HCT116 (cell line): Measurements from ENCODE around the gene NPM3. TPM values are rescaled to one million over a fixed set of nuclear protein-coding genes. Genes with fewer than 3 reads are reported as not detected.

ENCODE experiments used
- ATAC-seq: fragments of 200-7000 bp; cut with Tn5 transposase; 2 replicates; pipeline ENCODE4 v1.9.1; 2020; ENCODE audit warnings: mild to moderate bottlenecking, moderate library complexity
- BruUV-seq: library from RNA; stranded (reverse); fragments of 400-500 nt; replicated peaks from 2 replicates; lab custom pipeline; 2021; lab: Mats Ljungman, UMichigan
- CTCF ChIA-PET: fragments of 300-600 bp; sonication (Branson Sonifier 250); formaldehyde crosslinking; loops from one replicate; lab custom pipeline; 2021; ENCODE audit warnings: antibody characterized with exemption; lab: Charles Lee
- POLR2A ChIA-PET: fragments of 300-600, 350-600 bp; sonication (Branson Sonifier 250); formaldehyde crosslinking; loops from one replicate; lab custom pipeline; 2021; ENCODE audit warnings: antibody characterized with exemption; lab: Charles Lee
- RAD21 ChIA-PET, 2 experiments: fragments of 300-600 bp; sonication (Branson Sonifier 250); formaldehyde crosslinking; loops; one replicate each; lab custom pipeline; 2023; ENCODE audit warnings: low total read pairs in 2 of 2; ENCODE audit not compliant: uncharacterized antibody in 2 of 2, unreplicated experiment in 2 of 2, low non-redundant PET in 1 of 2; lab: Charles Lee
- DNase-seq: peaks from one replicate; pipeline ENCODE4 v3.0.0-alpha.2; 2010; ENCODE audit warnings: low read depth, low spot score
- H2AFZ ChIP-seq: fragments of 200-600 bp; shearing (Covaris generic), sonication (generic); 2 replicates; pipeline ENCODE4 v1.6.1; 2017; ENCODE audit warnings: low read depth, mixed run types, mixed read lengths, antibody characterized with exemption, low read length; ENCODE audit not compliant: poor library complexity, severe bottlenecking
- H3K27ac ChIP-seq: 2 replicates; pipeline ENCODE4 v1.5.1; 2012; ENCODE audit warnings: low read depth, low read length
- H3K27me3 ChIP-seq: fragments of 200-600 bp; sonication (generic); 2 replicates; pipeline ENCODE4 v1.6.1; 2016; ENCODE audit warnings: mixed run types, low read length, mixed read lengths; ENCODE audit not compliant: insufficient read depth
- H3K36me3 ChIP-seq, 2 experiments: fragments of 200-500 bp in 1 of 2; fragments of 200-600 bp in 1 of 2; sonication (Bioruptor generic) in 1 of 2; sonication (generic) in 1 of 2; 2 replicates each; pipeline versions ENCODE4 v1.5.1 to v1.6.1; 2014 to 2016; ENCODE audit warnings: low read length in 2 of 2, inconsistent platforms in 1 of 2, mixed read lengths in 1 of 2, mixed run types in 1 of 2; ENCODE audit not compliant: insufficient read depth in 2 of 2, control insufficient read depth in 1 of 2
- H3K4me1 ChIP-seq, 2 experiments: fragments of 200-600 bp in 1 of 2; sonication (generic) in 1 of 2; 2 replicates each; pipeline versions ENCODE4 v1.5.1 to v1.6.1; 2012 to 2017; ENCODE audit warnings: low read length in 2 of 2, inconsistent platforms in 1 of 2, mild to moderate bottlenecking in 1 of 2, mixed read lengths in 1 of 2, mixed run types in 1 of 2, moderate library complexity in 1 of 2; ENCODE audit not compliant: insufficient read depth in 2 of 2, control insufficient read depth in 1 of 2
- H3K4me2 ChIP-seq: fragments of 200-600 bp; sonication (generic); 2 replicates; pipeline ENCODE4 v1.6.1; 2017; ENCODE audit warnings: mixed run types, low read length, mixed read lengths
- H3K4me3 ChIP-seq, 2 experiments: fragments of 200-600 bp in 1 of 2; sonication (generic) in 1 of 2; replicated peaks in 1 of 2; 2 replicates each; pipeline ENCODE4 v1.5.1; 2011 to 2016; ENCODE audit warnings: low read length in 2 of 2, control low read depth in 1 of 2, low read depth in 1 of 2, mild to moderate bottlenecking in 1 of 2, mixed read lengths in 1 of 2, mixed run types in 1 of 2
- H3K79me2 ChIP-seq: fragments of 200-600 bp; sonication (generic); 2 replicates; pipeline ENCODE4 v1.6.1; 2017; ENCODE audit warnings: mild to moderate bottlenecking, mixed run types, low read length, moderate library complexity, mixed read lengths; ENCODE audit not compliant: insufficient read depth
- H3K9ac ChIP-seq: fragments of 200-600 bp; sonication (generic); 2 replicates; pipeline ENCODE4 v1.6.1; 2016; ENCODE audit warnings: low read length, mixed read lengths
- H3K9me2 ChIP-seq: fragments of 200-600 bp; sonication (generic), shearing (Covaris generic); 2 replicates; pipeline ENCODE4 v1.6.1; 2017; ENCODE audit warnings: mixed run types, mild to moderate bottlenecking, moderate library complexity; ENCODE audit not compliant: insufficient read depth
- H3K9me3 ChIP-seq, 2 experiments: fragments of 200-500 bp in 1 of 2; fragments of 200-600 bp in 1 of 2; sonication (Bioruptor generic) in 1 of 2; sonication (generic) in 1 of 2; 2 replicates each; pipeline ENCODE4 v1.6.1; 2014 to 2017; ENCODE audit warnings: low read length in 2 of 2, mixed read lengths in 2 of 2, inconsistent platforms in 1 of 2, low read depth in 1 of 2, mild to moderate bottlenecking in 1 of 2, mixed run types in 1 of 2, moderate library complexity in 1 of 2; ENCODE audit not compliant: control insufficient read depth in 1 of 2, insufficient read depth in 1 of 2
- H4K20me1 ChIP-seq: fragments of 200-600 bp; sonication (generic), shearing (Covaris generic); 2 replicates; pipeline ENCODE4 v1.6.1; 2017; ENCODE audit warnings: mixed run types, mild to moderate bottlenecking, moderate library complexity; ENCODE audit not compliant: insufficient read depth
- ATF3 ChIP-seq: IDR thresholded peaks from 2 replicates; pipeline ENCODE4 v1.6.1; 2012
- CBX3 ChIP-seq: IDR thresholded peaks from 2 replicates; pipeline ENCODE4 v1.6.1; 2012; ENCODE audit warnings: low read depth
- CEBPB ChIP-seq: IDR thresholded peaks from 2 replicates; pipeline ENCODE4 v1.6.1; 2012; ENCODE audit warnings: low read depth
- ELF1 ChIP-seq: IDR thresholded peaks from 2 replicates; pipeline ENCODE4 v1.6.1; 2012; ENCODE audit warnings: low read depth, borderline replicate concordance
- EZH2 ChIP-seq: fragments of 200-600 bp; sonication (generic); IDR thresholded peaks from 2 replicates; pipeline ENCODE4 v1.6.1; 2017; ENCODE audit warnings: antibody characterized with exemption, mixed run types
- EZH2phosphoT487 ChIP-seq: fragments of 200-600 bp; IDR thresholded peaks from 2 replicates; pipeline ENCODE4 v1.6.1; 2018; ENCODE audit warnings: antibody characterized with exemption, borderline replicate concordance
- FOSL1 ChIP-seq: IDR thresholded peaks from 2 replicates; pipeline ENCODE4 v1.6.1; 2012; ENCODE audit warnings: low read depth
- JUND ChIP-seq: IDR thresholded peaks from 2 replicates; pipeline ENCODE4 v1.6.1; 2012
- POLR2A ChIP-seq: IDR thresholded peaks from 2 replicates; pipeline ENCODE4 v1.7.0; 2011; ENCODE audit warnings: borderline replicate concordance; ENCODE audit not compliant: insufficient read depth, insufficient read length; ENCODE audit errors: extremely low read depth
- RAD21 ChIP-seq: IDR thresholded peaks from 2 replicates; pipeline ENCODE4 v1.6.1; 2012; ENCODE audit warnings: low read depth, mild to moderate bottlenecking
- SIN3A ChIP-seq: IDR thresholded peaks from 2 replicates; pipeline ENCODE4 v1.6.1; 2012; ENCODE audit warnings: low read depth
- SP1 ChIP-seq: IDR thresholded peaks from 2 replicates; pipeline ENCODE4 v1.6.1; 2012; ENCODE audit warnings: low read depth
- SRF ChIP-seq: IDR thresholded peaks from 2 replicates; pipeline ENCODE4 v1.6.1; 2012; ENCODE audit warnings: low read depth
- TCF7L2 ChIP-seq: IDR thresholded peaks from 2 replicates; pipeline ENCODE4 v1.7.0; 2011; ENCODE audit warnings: borderline replicate concordance, inconsistent platforms; ENCODE audit not compliant: insufficient read depth, insufficient read length; ENCODE audit errors: extremely low read depth
- ZFX ChIP-seq: fragments of 450-650 bp; IDR thresholded peaks from 2 replicates; pipeline ENCODE4 v1.6.1; 2017
- intact Hi-C: fragments of 100-400 bp; cut with micrococcal nuclease; formaldehyde crosslinking; loops from 2 replicates; pipeline ENCODE4 v1.10.0; 2022
- total RNA-seq: library from RNA; stranded (reverse); gene quantifications from one replicate; pipeline ENCODE4 v1.2.1, GENCODE V29; 2021; ENCODE audit not compliant: unreplicated experiment
- TF ChIP-seq, protein P1 (sequence below): IDR thresholded peaks from 2 replicates; pipeline ENCODE4 v1.6.1; 2012; ENCODE audit warnings: low read depth
- TF ChIP-seq, protein P2 (sequence below), 3 experiments: fragments of 200-600 bp in 1 of 3; sonication (generic) in 1 of 3; IDR thresholded peaks in 2 of 3; conservative IDR thresholded peaks in 1 of 3; 2 replicates each; pipeline ENCODE4 v1.5.1; 2012 to 2017; ENCODE audit warnings: low read depth in 2 of 3, low read length in 2 of 3, antibody characterized with exemption in 1 of 3, borderline replicate concordance in 1 of 3, control low read depth in 1 of 3, mild to moderate bottlenecking in 1 of 3, mixed read lengths in 1 of 3, mixed run types in 1 of 3, moderate library complexity in 1 of 3; ENCODE audit not compliant: insufficient read depth in 1 of 3
- TF ChIP-seq, protein P3 (sequence below): IDR thresholded peaks from 2 replicates; pipeline ENCODE4 v1.6.1; 2011; ENCODE audit warnings: mild to moderate bottlenecking, low read length, moderate library complexity; ENCODE audit not compliant: insufficient replicate concordance; ENCODE audit errors: extremely low read depth

Gene NPM3
- total RNA-seq, 1 experiment from 2014 or later, result 267 TPM

DNA sequence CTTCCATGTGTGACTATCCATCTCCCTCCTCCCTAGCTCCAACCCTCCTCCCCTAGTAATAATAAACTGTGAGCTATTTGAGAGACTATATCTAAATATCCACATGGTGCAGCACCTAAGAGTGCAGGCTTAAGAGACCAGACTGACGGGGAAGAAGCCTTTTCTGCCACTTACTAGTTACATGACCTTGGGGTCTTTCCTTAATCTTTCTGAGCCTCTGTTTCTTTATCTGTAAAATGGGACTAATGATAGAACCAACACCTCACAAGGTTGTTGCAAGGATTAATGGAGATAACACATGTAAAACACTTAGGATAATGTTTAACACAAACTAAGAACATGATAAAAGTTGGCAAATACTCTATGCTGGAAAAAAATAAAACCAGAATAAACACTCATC lies 51.1 kb downstream of the NPM3 start:
- ChIA-PET CTCF (no interaction called here), POLR2A (no interaction called here)
- no TSS peak for BruUV-seq

More for the DNA sequence above, 51.1 kb downstream of the NPM3 start:
- Histone ChIP-seq H3K36me3 (no peaks in the 10 kb centered on the region), H3K9ac (no peak overlapping the region), H3K4me3 (no peak overlapping the region), H2AFZ (no peak overlapping the region), H3K9me3 (no peaks in the 10 kb centered on the region), H3K4me1 (no peaks in the 10 kb centered on the region), H3K79me2 (no peaks in the 10 kb centered on the region), H4K20me1 (no peaks in the 10 kb centered on the region), H3K27me3 (no peaks in the 10 kb centered on the region), H3K27ac (no peak overlapping the region), H3K4me2 (no peak overlapping the region), H3K9me2 (no peaks in the 10 kb centered on the region)
- ATAC-seq (no peak), DNase-seq (no peak)
- RAD21 ChIA-PET, result no interaction called here
- TF ChIP-seq, protein P1, sequence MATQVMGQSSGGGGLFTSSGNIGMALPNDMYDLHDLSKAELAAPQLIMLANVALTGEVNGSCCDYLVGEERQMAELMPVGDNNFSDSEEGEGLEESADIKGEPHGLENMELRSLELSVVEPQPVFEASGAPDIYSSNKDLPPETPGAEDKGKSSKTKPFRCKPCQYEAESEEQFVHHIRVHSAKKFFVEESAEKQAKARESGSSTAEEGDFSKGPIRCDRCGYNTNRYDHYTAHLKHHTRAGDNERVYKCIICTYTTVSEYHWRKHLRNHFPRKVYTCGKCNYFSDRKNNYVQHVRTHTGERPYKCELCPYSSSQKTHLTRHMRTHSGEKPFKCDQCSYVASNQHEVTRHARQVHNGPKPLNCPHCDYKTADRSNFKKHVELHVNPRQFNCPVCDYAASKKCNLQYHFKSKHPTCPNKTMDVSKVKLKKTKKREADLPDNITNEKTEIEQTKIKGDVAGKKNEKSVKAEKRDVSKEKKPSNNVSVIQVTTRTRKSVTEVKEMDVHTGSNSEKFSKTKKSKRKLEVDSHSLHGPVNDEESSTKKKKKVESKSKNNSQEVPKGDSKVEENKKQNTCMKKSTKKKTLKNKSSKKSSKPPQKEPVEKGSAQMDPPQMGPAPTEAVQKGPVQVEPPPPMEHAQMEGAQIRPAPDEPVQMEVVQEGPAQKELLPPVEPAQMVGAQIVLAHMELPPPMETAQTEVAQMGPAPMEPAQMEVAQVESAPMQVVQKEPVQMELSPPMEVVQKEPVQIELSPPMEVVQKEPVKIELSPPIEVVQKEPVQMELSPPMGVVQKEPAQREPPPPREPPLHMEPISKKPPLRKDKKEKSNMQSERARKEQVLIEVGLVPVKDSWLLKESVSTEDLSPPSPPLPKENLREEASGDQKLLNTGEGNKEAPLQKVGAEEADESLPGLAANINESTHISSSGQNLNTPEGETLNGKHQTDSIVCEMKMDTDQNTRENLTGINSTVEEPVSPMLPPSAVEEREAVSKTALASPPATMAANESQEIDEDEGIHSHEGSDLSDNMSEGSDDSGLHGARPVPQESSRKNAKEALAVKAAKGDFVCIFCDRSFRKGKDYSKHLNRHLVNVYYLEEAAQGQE, result no peak
- TF ChIP-seq RAD21 (no peak), EZH2 (no peak), SIN3A (no peak), TCF7L2 (no peak), JUND (no peak), CEBPB (no peak), EZH2phosphoT487 (no peak), SP1 (no peak), POLR2A (no peak), ATF3 (no peak), CBX3 (no peak), ELF1 (no peak), FOSL1 (no peak), SRF (no peak), ZFX (no peak)
- TF ChIP-seq, protein P2, sequence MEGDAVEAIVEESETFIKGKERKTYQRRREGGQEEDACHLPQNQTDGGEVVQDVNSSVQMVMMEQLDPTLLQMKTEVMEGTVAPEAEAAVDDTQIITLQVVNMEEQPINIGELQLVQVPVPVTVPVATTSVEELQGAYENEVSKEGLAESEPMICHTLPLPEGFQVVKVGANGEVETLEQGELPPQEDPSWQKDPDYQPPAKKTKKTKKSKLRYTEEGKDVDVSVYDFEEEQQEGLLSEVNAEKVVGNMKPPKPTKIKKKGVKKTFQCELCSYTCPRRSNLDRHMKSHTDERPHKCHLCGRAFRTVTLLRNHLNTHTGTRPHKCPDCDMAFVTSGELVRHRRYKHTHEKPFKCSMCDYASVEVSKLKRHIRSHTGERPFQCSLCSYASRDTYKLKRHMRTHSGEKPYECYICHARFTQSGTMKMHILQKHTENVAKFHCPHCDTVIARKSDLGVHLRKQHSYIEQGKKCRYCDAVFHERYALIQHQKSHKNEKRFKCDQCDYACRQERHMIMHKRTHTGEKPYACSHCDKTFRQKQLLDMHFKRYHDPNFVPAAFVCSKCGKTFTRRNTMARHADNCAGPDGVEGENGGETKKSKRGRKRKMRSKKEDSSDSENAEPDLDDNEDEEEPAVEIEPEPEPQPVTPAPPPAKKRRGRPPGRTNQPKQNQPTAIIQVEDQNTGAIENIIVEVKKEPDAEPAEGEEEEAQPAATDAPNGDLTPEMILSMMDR (IDR thresholded peaks at IDR 0.05 in 2 of 3, conservative IDR thresholded peaks at IDR 0.05 in 1 of 3; ENCODE audit: borderline replicate concordance in 1 of 3, insufficient read depth in 1 of 3, low read depth in 2 of 3, low read length in 2 of 3), result no peak
- TF ChIP-seq, protein P3, sequence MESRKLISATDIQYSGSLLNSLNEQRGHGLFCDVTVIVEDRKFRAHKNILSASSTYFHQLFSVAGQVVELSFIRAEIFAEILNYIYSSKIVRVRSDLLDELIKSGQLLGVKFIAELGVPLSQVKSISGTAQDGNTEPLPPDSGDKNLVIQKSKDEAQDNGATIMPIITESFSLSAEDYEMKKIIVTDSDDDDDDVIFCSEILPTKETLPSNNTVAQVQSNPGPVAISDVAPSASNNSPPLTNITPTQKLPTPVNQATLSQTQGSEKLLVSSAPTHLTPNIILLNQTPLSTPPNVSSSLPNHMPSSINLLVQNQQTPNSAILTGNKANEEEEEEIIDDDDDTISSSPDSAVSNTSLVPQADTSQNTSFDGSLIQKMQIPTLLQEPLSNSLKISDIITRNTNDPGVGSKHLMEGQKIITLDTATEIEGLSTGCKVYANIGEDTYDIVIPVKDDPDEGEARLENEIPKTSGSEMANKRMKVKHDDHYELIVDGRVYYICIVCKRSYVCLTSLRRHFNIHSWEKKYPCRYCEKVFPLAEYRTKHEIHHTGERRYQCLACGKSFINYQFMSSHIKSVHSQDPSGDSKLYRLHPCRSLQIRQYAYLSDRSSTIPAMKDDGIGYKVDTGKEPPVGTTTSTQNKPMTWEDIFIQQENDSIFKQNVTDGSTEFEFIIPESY, result no peak
- intact Hi-C loops, result no loop called here
